GM19351 (cell line): ENCODE data around the gene KRTAP9-9.
"Not testable (repeated sequence)": the region's sequence is repeated elsewhere in the genome, so short reads cannot be mapped to it uniquely, and the experiment has no call there.

Experiments used
- ATAC-seq: cut with Tn5 transposase; IDR thresholded peaks from one replicate; pipeline ENCODE4 v1.9.1; 2021; ENCODE audit warnings: mild to moderate bottlenecking, moderate library complexity; ENCODE audit not compliant: unreplicated experiment

The KRTAP9-9 gene

DNA sequence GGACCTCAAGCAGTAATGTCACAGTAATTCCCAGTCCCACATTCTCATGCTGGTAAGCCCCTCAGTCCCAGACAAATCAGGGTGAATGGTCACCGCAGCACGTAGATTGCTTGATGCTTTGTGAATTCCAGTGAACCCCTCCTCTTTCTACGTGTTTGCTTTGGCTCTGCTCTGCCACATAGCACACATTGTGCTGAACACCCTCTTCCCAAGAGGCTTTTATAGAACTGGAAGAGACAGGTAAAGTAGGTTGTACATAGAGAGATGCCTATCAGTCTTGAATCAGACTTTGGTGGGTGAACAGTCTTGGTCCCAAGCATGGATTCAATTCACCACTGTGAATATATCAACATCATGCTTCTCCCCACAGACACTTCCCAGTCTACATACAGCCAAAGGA lies 9.4 kb downstream of the KRTAP9-9 start:
- no peak for ATAC-seq

DNA sequence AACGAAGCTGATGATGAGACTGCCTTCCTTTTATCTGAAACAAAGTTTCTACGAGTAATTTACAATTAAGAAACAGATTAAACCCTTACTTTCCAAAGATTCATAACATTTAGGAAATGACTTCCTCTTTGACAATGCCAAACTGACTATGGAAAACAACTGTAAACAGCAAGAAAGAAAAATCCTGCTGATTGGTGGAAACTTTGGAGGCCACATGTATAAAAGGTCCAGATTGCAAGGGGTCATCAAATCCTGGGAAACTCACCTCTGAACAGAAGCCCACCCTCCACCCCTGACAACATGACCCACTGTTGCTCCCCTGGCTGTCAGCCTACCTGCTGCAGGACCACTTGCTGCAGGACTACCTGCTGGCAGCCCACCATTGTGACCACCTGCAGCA lies 9.9 kb downstream of the KRTAP9-9 start, which contains the start of gene KRTAP9-6:
Gene KRTAP9-6 (plus strand): TSS at position 301 of the 400 bp plus-strand sequence. CDS start 0 bp downstream, at position 301.
- ATAC-seq, result no peak

DNA sequence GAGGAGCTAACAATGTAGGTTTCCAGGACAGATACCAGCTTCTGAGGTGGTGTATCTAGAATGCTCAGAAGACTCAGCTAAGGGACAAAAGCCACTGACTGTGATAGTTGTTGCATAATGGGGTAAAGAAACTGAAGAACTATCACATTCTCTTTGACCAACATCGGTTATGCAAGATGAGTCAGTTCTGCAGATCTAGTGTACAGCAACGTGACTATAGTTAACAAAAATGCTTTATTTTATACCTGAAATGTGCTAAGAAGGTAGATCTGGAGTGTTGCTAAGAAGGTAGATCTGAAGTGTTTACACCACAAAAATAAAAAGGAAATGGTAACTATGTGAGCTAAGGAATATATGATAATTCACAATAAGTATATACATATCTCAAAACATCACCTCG lies 12.5 kb downstream of the KRTAP9-9 start:
- no peak for ATAC-seq

DNA sequence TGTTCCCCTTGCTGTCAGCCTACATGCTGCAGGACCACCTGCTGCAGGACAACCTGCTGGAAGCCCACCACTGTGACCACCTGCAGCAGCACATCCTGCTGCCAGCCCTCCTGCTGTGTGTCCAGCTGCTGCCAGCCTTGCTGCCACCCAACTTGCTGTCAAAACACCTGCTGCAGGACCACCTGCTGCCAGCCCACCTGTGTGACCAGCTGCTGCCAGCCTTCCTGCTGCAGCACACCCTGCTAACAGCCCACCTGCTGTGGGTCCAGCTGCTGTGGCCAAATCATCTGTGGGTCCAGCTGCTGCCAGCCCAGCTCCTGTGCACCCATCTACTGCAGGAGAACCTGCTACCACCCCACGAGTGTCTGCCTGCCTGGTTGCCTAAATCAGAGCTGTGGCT lies 16.1 kb downstream of the KRTAP9-9 start:
- ATAC-seq, result not testable (repeated sequence)

DNA sequence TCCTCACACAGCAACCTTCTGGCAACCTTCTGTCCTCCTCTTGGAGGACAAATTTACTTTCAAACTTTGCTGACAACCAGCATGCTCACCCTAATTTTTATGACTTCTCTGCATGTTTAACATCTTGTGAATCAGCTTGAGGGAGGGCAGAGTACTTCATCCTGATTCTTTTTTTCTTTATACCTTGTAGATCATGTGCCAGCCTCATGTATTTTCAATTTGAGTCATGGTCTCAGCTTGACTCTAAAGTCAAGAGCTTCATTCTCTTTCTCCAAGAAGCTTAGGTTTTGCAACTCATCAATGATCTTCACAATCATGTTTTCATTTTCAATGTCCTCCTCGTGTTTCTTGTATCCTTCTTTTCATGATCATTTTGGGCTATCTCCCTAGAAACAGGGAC lies 16.7 kb downstream of the KRTAP9-9 start:
- no peak for ATAC-seq

DNA sequence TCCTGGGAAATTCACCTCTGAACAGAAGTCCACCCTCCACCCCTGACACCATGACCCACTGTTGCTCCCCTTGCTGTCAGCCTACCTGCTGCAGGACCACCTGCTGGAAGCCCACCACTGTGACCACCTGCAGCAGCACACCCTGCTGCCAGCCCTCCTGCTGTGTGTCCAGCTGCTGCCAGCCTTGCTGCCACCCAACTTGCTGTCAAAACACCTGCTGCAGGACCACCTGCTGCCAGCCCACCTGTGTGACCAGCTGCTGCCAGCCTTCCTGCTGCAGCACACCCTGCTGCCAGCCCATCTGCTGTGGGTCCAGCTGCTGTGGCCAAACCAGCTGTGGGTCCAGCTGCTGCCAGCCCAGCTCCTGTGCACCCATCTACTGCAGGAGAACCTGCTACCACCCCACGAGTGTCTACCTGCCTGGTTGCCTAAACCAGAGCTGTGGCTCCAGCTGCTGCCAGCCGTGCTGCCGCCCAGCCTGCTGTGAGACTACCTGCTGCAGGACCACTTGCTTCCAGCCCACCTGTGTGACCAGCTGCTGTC lies 20.5 kb downstream of the KRTAP9-9 start, which contains the start of gene KRTAP9-7:
Gene KRTAP9-7 (plus strand): TSS at position 51 of the 543 bp plus-strand sequence. CDS start 0 bp downstream, at position 51.
- ATAC-seq, result not testable (repeated sequence)

DNA sequence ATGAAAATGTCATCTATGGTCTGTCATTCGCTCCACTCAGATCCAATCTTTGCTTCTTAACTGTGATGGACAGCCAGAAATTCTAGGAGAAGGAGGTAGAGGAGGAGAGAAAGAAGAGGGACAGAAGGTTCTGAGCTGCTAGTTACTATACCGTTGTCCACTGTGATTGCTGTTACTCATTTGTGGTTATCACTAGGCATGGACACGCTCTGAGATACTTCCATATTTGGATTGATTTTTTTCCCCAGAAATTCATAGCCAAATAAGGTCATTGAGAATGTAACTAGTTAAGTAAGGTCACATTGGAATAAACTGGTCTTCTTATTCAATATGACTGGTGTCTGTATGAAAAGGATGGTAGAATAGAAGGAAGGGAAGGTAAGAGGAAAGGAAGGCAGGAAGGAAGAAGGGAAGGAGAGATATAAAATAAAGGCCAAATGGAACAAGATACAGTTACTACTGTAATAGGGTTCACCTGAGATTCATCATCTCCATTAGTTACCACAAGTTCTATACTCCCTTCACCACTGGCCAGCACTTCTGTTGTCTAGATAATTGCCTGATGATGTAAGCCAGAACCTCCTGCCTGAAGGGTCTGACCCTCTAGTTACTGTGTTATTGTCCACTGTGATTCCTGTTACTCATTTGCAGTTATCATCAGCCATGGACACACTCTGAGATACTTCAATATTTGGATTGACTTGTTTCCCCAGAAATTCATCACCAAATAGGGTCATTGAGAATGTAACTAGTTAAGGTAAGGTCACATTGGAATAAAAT lies 23.2 kb downstream of the KRTAP9-9 start:
- no peak for ATAC-seq

DNA sequence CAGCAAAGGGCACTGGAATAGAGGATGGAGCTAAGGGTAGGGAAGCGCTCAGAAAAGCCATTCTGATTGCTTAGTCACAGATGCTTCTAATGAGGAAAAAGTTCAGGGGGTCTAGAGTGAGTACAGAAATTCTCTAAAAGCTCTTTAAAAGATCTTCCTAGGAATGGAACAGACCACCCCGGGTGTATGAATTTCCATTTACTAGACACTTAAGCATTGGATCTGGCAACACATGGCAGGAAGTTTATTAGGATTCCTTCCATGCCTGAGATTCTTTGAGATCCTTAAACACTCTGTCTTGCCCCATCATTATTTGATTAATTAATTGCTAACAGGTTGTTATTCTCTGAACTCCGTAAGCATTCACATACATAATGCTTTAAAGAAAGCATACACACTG lies 28.9 kb downstream of the KRTAP9-9 start:
- no peak for ATAC-seq

DNA sequence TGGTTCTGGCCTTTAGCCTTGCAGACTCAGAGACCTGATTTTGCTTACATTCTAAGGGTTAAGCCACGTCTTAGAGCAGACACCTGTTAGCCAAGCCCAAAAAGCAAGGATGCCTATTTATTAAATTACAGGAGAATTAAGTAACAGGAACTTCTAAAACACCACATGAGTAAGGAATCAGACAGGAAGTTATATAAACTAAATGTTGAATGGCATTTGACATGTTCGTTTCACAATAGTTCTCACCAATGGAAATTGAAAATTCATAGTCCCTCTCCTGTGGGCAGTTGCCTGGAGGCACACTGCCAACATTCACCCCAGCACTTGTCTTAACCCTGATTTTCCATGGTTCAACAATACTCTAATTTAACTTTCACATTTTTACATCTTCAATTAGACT lies 29.4 kb downstream of the KRTAP9-9 start:
- no peak for ATAC-seq

DNA sequence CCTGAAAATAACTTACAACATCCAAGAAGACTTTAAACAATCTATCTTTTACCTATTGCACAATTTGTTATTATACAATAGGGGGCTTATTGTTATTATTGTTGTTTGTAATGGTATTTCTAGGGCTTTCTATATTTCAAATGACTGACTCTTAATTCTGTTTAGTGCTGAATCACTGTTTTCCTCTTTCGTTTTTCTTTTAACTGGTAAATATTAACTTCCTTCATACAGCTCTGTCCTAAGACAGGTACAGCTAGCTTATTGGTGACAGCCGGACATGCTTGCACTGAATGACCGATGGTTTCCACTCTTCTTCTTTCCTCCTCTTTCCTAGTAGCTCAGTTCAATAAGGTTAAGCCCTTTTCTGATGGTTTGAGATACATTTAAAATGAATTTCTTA lies 31.9 kb downstream of the KRTAP9-9 start:
- ATAC-seq, result no peak

DNA sequence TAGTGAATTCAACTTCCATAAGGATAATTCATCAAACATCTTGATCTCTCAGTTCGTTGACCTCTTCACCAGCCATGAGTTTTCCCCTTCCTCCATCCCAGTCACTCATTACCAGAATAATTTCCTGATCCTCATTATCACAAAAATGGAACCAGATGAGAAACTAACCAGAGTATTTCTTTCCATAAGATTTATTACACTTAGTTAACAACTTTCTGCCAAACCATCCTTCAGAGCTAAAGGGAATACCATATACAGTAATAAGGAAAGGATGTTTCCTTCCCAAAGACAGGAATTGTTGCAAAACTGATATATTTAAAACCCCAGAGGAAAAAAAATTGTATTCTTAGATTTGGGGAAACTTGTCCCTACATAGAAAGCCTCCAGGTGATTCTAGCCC lies 38.8 kb downstream of the KRTAP9-9 start:
- no peak for ATAC-seq

DNA sequence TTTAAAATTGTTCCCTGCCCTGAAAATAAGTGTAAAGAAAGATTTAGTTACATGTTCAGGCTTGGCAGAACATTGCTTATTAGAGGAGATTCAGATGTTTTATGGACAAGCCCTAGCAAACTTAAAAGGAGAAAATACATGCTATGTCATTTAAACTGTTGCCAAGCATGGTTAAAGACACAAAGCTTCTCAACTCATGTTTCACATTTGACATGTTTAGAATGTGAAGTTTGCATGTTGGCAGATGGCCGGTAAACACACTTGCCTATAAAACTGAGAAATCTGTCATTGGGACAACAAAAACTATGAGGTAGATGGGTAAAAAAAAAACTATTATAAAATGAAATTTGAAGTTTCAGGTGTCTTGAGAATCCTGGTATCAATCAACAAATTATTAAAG lies 41.7 kb downstream of the KRTAP9-9 start:
- no peak for ATAC-seq

DNA sequence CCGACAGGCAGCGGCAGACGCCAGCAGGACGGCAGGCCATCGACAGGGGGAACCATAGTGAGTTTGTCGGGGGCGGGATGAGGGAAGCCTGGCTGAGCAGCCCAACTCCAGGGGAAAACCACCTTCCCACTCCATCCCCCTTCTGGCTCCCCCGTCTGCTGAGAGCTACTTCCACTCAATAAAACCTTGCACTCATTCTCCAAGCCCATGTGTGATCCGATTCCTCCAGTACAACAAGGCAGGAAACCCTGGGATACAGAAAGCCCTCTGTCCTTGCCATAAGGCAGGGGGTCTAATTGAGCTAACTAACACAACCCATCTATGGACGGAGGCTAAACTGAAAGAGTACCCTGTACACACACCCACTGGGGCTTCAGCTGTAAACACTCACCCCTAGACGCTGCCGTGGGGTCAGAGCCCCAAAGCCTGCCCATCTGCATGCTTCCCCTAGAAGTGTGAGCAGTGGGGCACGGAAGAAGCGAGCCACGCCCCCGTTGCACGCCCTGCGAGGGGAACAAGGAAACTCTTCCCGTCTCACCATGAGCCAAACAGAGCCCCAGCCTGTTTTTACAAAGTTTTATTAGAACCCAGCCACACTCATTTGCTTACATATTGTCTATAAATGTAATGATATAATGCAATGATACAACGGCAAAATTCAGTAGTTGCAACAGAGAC lies 43.4 kb downstream of the KRTAP9-9 start:
- ATAC-seq, result no peak

DNA sequence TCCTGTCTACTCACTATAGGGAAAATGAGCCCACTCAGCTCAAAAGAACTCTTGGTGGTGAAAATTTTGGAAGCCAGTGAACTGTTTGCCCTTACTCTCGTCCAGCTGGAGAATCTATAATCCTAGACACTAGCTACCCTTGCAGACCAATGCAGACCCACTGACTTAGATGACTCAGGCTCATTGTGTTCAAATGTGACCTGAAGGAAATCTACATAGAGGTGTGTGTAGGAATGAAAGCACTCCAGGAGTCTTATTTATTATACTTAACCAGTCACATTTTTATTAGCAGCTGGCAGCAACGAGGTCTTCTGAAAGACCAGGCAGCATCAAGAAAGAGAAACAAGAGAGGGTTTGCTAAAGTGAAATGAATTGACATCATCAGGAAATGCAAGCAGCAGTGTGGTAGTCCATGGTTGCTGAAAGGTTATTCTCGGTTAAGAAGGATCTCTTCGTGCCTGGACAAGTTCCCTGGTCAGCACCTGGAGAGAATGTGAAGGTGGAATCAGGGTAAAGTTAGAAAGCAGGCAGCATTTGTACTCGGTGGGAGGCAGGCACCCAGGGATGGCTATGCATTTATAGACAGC lies 46.1 kb downstream of the KRTAP9-9 start:
- no peak for ATAC-seq

DNA sequence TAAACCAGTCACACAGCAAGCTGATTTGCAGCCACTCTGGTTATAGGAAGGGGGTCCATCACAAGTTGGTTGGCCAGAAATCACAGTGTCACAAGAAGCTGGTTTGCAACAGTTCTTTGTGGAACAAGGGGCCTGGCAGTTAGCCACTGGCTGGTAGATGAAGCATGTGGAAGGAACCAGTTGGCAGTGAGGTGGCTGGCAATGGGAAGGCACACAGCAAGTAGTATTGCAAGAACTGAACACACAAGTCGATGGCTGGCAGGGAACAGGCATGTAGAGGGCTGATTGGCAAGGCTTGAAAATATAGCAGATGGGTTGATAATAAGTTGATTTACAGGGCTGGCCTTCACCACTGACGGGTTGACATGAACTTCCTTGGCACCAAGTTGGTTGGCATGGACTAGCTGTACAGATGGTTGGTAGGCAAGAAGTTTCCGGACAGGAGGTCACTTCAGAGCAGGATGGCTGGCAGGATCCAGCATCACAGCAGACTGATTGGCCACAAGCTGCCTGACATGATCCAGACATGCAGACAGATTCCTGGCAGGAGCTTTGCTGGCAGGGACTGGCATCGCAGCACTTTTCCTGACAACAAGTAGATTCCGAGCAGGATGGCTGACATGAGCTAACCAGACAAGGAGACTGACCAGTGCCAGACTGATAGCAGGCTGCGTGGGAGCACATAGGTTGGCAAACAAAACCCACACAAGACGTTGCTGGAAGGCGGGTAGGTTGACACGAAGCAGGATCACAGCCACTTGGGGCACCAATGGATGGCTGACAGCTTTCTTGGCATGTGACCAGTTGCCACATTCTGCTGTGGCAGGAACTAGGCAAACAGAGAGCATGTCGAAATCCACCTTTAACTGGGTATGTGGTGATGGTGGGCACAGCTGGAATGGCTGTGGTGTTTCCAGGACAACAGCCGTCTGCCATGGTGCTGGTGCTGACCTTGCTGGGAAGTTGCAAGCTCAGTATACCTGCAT lies 47.0 kb downstream of the KRTAP9-9 start, which contains the start of gene KRTAP29-1:
Gene KRTAP29-1 (minus strand): TSS at position 936 of the 986 bp plus-strand sequence. CDS start 0 bp downstream, at position 936.
- no peak for ATAC-seq

DNA sequence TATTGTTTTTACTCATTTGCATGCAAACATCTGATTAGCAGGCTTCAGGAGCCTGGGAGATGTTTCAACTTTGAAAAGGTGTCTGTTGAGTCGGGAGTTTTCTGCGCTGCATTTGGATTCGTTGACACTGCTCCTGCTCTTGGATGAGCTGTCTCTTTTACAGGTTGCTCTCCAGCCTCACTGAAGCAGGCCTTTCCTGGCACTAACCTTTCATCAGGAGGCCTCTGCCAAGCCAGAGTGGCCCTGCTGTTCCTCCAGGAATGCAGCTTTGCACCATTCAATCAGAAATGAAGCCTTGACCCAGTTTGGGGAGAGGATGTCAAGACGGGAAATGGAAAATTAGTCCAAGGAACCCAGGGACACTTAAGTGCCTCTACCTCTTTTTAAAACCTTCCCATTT lies 47.8 kb downstream of the KRTAP9-9 start:
- ATAC-seq, result no peak

DNA sequence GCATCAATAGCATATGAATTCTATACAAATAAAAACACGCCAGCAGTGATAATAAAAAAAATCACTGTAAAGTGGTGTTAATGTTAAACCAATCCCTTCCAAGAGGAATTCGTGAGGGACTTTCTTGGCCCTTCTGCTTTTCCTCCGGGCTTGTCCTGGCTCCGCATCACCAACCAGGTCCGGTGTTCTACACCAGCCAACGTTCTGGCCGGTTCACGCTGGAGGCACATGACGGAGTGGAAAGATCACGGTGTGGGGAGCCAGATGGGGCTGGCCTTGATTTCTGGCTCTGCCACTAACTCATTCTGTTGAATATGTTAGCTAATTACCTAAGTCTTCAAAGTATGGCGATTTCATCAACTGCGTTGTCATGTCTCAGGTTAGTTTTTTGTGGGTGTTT lies 48.9 kb downstream of the KRTAP9-9 start:
- no peak for ATAC-seq
